WTC11 (cell line): ENCODE results near the gene SPATA17.

Experiments
- ATF1 ChIP-seq: sonication (generic); formaldehyde crosslinking; IDR thresholded peaks from 2 replicates; pipeline ENCODE4 v1.8.1; 2023; ENCODE audit warnings: mild to moderate bottlenecking, moderate library complexity, missing genetic modification reagents
- GABPB1 ChIP-seq: sonication (generic); formaldehyde crosslinking; IDR thresholded peaks from 2 replicates; pipeline ENCODE4 v1.8.1; 2023; ENCODE audit warnings: mild to moderate bottlenecking, missing genetic modification reagents
- GRHL2 ChIP-seq: fragments of 250-450 bp; sonication (Bioruptor Pico); IDR thresholded peaks from 2 replicates; pipeline ENCODE4 v1.8.0; 2022; ENCODE audit warnings: mild to moderate bottlenecking, moderate library complexity; ENCODE audit not compliant: insufficient replicate concordance, severe bottlenecking
- JUN ChIP-seq: sonication (generic); formaldehyde crosslinking; IDR thresholded peaks from 2 replicates; pipeline ENCODE4 v1.8.0; 2023; ENCODE audit warnings: mild to moderate bottlenecking, missing genetic modification reagents
- SOX15 ChIP-seq: fragments of 250-450 bp; sonication (Bioruptor Pico); IDR thresholded peaks from 2 replicates; pipeline ENCODE4 v1.9.0; 2021; ENCODE audit warnings: mild to moderate bottlenecking
- TEAD4 ChIP-seq: sonication (generic); formaldehyde crosslinking; IDR thresholded peaks from 2 replicates; pipeline ENCODE4 v1.8.0; 2022; ENCODE audit warnings: mild to moderate bottlenecking, missing genetic modification reagents
- ZNF263 ChIP-seq: sonication (generic); formaldehyde crosslinking; IDR thresholded peaks from 2 replicates; pipeline ENCODE4 v1.8.1; 2022; ENCODE audit warnings: low read depth, mild to moderate bottlenecking, moderate library complexity, missing genetic modification reagents
- TF ChIP-seq, protein P1 (sequence below): fragments of 200-600 bp; IDR thresholded peaks from 2 replicates; pipeline ENCODE4 v1.8.0; 2022; ENCODE audit warnings: antibody characterized with exemption
- TF ChIP-seq, protein P2 (sequence below): sonication (generic); formaldehyde crosslinking; IDR thresholded peaks from 2 replicates; pipeline ENCODE4 v1.8.1; 2023; ENCODE audit warnings: mild to moderate bottlenecking, missing genetic modification reagents, borderline replicate concordance
- TF ChIP-seq, protein P3 (sequence below): sonication (generic); formaldehyde crosslinking; IDR thresholded peaks from 2 replicates; pipeline ENCODE4 v1.8.0; 2022; ENCODE audit warnings: mild to moderate bottlenecking, missing genetic modification reagents
- TF ChIP-seq, protein P4 (sequence below): sonication (generic); formaldehyde crosslinking; IDR thresholded peaks from 2 replicates; pipeline ENCODE4 v1.8.0; 2022; ENCODE audit warnings: mild to moderate bottlenecking, missing genetic modification reagents
- TF ChIP-seq, protein P5 (sequence below): sonication (generic); formaldehyde crosslinking; conservative IDR thresholded peaks from 2 replicates; pipeline ENCODE4 v1.8.1; 2022; ENCODE audit warnings: mild to moderate bottlenecking, missing genetic modification reagents
- TF ChIP-seq, protein P6 (sequence below): fragments of 250-450 bp; sonication (Bioruptor Pico); IDR thresholded peaks from 2 replicates; pipeline ENCODE4 v2.1.2; 2022; ENCODE audit warnings: mild to moderate bottlenecking, moderate library complexity

DNA sequence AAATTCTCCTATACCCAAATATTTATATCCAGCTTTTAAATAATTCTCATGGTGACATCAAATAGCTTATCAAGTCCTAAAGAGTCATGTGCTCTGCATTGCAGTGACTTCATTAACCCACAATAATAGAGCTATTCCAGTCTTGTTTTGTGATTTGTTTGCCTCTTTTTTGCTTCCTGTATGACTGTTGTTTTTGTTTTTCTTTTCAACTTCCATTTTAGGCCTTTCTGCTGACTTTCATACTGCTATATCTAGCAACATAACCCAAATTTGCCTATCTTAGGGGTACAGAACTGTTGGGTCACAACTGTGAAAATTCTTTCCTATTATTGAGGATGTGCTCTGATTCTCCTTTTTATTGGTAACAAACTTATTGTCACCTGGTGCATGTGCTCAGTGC, 30.3 kb downstream of the SPATA17 start:
- TF ChIP-seq, protein P1, sequence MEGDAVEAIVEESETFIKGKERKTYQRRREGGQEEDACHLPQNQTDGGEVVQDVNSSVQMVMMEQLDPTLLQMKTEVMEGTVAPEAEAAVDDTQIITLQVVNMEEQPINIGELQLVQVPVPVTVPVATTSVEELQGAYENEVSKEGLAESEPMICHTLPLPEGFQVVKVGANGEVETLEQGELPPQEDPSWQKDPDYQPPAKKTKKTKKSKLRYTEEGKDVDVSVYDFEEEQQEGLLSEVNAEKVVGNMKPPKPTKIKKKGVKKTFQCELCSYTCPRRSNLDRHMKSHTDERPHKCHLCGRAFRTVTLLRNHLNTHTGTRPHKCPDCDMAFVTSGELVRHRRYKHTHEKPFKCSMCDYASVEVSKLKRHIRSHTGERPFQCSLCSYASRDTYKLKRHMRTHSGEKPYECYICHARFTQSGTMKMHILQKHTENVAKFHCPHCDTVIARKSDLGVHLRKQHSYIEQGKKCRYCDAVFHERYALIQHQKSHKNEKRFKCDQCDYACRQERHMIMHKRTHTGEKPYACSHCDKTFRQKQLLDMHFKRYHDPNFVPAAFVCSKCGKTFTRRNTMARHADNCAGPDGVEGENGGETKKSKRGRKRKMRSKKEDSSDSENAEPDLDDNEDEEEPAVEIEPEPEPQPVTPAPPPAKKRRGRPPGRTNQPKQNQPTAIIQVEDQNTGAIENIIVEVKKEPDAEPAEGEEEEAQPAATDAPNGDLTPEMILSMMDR: no peak
- TF ChIP-seq GABPB1 (CRISPR knock-in tag): no peak
- no peak for TF ChIP-seq ATF1
- no peak for TF ChIP-seq GRHL2
- no peak for TF ChIP-seq ZNF263
- TF ChIP-seq, protein P2, sequence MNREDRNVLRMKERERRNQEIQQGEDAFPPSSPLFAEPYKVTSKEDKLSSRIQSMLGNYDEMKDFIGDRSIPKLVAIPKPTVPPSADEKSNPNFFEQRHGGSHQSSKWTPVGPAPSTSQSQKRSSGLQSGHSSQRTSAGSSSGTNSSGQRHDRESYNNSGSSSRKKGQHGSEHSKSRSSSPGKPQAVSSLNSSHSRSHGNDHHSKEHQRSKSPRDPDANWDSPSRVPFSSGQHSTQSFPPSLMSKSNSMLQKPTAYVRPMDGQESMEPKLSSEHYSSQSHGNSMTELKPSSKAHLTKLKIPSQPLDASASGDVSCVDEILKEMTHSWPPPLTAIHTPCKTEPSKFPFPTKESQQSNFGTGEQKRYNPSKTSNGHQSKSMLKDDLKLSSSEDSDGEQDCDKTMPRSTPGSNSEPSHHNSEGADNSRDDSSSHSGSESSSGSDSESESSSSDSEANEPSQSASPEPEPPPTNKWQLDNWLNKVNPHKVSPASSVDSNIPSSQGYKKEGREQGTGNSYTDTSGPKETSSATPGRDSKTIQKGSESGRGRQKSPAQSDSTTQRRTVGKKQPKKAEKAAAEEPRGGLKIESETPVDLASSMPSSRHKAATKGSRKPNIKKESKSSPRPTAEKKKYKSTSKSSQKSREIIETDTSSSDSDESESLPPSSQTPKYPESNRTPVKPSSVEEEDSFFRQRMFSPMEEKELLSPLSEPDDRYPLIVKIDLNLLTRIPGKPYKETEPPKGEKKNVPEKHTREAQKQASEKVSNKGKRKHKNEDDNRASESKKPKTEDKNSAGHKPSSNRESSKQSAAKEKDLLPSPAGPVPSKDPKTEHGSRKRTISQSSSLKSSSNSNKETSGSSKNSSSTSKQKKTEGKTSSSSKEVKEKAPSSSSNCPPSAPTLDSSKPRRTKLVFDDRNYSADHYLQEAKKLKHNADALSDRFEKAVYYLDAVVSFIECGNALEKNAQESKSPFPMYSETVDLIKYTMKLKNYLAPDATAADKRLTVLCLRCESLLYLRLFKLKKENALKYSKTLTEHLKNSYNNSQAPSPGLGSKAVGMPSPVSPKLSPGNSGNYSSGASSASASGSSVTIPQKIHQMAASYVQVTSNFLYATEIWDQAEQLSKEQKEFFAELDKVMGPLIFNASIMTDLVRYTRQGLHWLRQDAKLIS (CRISPR knock-in tag): no peak
- TF ChIP-seq, protein P3, sequence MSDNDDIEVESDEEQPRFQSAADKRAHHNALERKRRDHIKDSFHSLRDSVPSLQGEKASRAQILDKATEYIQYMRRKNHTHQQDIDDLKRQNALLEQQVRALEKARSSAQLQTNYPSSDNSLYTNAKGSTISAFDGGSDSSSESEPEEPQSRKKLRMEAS (CRISPR knock-in tag): no peak
- TF ChIP-seq SOX15 (CRISPR knock-in tag): no peak
- no peak for TF ChIP-seq JUN
- TF ChIP-seq TEAD4 (CRISPR knock-in tag): no peak
- TF ChIP-seq, protein P4, sequence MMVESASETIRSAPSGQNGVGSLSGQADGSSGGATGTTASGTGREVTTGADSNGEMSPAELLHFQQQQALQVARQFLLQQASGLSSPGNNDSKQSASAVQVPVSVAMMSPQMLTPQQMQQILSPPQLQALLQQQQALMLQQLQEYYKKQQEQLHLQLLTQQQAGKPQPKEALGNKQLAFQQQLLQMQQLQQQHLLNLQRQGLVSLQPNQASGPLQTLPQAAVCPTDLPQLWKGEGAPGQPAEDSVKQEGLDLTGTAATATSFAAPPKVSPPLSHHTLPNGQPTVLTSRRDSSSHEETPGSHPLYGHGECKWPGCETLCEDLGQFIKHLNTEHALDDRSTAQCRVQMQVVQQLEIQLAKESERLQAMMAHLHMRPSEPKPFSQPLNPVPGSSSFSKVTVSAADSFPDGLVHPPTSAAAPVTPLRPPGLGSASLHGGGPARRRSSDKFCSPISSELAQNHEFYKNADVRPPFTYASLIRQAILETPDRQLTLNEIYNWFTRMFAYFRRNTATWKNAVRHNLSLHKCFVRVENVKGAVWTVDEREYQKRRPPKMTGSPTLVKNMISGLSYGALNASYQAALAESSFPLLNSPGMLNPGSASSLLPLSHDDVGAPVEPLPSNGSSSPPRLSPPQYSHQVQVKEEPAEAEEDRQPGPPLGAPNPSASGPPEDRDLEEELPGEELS (CRISPR knock-in tag): no peak
- TF ChIP-seq, protein P5, sequence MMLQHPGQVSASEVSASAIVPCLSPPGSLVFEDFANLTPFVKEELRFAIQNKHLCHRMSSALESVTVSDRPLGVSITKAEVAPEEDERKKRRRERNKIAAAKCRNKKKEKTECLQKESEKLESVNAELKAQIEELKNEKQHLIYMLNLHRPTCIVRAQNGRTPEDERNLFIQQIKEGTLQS (CRISPR knock-in tag): no peak
- TF ChIP-seq, protein P6, sequence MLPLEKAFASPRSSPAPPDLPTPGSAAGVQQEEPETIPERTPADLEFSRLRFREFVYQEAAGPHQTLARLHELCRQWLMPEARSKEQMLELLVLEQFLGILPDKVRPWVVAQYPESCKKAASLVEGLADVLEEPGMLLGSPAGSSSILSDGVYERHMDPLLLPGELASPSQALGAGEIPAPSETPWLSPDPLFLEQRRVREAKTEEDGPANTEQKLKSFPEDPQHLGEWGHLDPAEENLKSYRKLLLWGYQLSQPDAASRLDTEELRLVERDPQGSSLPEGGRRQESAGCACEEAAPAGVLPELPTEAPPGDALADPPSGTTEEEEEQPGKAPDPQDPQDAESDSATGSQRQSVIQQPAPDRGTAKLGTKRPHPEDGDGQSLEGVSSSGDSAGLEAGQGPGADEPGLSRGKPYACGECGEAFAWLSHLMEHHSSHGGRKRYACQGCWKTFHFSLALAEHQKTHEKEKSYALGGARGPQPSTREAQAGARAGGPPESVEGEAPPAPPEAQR (CRISPR knock-in tag): no peak
